HG03095 (cell line): ENCODE measurements around the gene DPH7.
"Not testable (repeated sequence)": the region's sequence is repeated elsewhere in the genome, so short reads cannot be mapped to it uniquely, and the experiment has no call there.

Experiments used
- ATAC-seq: cut with Tn5 transposase; IDR thresholded peaks from one replicate; pipeline ENCODE4 v1.9.1; 2021; ENCODE audit warnings: moderate library complexity; ENCODE audit not compliant: unreplicated experiment

Gene DPH7

DNA sequence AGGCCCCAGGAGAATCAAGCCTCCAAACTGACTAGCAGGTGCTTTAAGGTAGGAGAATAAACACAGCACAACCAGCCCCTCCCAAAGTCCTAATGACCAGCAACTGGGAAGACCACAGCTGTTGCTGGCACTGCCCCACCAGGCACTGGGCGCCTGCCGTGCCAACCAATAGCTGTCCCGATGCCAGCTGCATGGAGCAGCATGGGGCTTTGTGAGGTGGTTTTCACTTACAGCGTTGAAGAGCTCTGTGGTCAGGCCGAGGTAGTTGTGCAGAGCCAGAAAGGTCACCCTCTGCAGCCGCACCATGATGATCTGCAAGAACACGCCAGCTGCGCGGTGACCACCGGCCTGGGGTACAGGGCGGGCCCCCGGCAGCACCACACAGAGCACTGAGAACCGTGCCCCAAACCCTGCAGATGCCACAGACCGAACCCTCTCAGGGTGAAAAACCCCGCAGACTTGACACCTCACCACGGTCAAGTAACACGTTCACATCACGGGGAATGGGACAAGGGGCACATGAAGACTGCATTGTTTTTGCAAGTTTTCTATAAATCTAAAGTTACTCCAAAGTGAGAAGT lies 57.2 kb downstream of the DPH7 start:
- ATAC-seq = no peak

DNA sequence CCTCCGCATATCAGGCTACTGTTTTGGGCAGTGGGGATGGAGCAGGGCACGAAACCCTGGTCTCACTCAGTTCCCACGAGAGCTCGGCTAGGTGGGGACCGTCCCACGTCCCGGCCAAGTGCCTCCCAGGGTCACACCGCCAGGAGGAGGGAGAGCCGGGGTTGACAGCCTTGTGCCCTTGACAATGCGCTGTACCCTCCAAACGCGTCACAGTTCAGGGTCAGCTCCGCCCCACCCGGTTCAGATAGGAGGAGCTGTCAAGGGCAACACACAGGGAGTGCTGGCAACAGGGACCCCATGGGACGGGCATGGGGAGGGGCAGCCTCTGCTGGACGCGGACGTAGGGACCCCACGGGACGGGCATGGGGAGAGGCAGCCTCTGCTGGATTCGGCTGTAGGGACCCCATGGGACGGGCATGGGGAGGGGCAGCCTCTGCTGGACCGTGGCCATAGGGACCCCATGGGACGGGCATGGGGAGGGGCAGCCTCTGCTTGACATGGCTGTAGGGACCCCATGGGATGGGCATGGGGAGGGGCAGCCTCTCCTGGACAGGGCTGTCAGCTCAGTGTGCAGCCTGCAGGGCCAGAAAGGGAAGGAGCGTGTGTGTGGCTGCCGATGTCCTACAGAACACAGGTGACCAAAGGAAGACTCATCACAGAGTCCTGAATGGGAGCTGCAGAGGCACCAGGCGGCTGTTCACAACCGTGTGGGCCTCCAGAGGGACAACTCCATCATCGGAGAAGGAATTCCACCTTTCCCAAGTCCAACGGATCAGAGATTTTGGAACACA lies 57.9 kb downstream of the DPH7 start:
- no peak for ATAC-seq

DNA sequence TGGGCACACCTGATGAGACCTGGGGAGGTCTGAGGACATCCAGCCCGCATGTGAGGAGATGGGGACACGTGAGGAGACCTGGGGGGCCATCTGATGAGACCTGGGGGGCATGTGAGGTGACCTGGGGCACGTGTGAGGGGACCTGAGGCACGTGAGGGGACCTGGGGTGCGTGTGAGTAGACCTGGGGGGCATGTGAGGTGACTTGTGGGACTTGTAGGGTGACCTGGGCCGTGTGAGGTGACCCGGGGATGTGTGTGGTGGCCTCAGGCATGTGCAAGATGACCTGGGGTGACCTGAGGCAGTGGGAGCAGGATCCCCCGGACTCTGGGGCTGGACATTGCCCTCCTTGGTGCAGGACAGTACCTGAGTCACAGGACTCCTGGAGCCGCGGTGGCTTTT lies 59.2 kb downstream of the DPH7 start:
- ATAC-seq = no peak

DNA sequence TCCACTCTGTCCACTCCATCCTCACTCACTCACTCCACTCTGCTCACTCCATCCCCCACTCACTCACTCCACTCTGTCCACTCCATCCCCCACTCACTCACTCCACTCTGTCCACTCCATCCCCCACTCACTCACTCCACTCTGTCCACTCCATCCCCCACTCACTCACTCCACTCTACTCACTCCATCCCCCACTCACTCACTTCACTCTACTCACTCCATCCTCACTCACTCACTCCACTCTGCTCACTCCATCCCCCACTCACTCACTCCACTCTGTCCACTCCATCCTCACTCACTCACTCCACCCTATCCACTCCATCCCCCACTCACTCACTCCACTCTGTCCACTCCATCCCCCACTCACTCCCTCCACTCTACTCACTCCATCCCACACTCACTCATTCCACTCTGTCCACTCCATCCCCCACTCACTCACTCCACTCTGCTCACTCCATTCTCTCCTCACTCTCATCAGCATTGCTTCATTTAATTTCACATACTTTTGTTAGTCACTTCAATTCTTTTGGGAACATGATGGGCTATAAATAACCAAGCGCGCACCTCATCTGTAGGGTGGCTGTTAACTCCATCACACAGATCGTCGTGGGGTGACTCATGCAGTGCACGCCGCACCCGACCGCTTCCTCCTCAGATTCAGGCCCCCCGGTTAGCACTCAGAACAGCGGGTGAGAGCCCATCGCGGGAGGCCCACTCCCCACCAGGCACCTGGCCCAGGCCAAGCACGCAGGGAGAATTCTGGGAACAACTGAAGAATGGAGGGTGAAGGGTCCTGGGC lies 59.9 kb downstream of the DPH7 start:
- not testable (repeated sequence) for ATAC-seq

DNA sequence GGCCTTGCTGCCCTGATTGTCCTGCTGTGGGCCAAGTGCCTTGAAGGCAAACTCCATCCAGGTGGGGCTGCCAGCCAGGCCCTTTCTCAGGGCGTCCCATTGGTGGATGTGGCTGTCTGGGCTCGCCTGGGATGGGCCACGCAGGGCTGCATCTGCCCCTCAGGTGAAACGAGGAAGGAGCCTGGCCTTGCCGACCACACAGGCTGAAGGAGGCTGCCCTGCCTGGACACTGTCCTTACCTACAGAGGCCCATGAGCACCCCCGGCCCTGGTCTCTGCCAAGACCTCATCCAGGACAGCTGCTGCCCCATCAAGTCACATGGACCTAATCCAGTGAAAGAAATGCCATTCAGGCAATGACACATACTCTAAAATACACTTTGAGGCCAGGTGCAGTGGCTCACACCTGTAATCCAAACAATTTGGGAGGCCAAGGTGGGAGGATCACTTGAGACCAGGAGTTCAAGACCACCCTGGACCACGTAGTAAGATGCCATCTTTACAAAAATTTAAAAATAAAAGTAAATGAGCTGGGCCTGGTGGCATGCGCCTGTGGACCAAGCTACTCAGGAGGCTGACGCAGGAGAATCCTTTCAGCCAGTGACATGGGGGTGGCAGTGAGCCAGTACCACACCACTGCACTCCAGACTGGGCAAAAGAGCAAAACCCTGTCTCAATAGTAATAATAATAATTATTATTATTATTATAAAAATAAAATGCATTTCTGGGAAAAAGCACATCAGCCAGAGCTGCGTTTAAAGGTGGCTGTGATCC lies 62.4 kb downstream of the DPH7 start:
- ATAC-seq = no peak

DNA sequence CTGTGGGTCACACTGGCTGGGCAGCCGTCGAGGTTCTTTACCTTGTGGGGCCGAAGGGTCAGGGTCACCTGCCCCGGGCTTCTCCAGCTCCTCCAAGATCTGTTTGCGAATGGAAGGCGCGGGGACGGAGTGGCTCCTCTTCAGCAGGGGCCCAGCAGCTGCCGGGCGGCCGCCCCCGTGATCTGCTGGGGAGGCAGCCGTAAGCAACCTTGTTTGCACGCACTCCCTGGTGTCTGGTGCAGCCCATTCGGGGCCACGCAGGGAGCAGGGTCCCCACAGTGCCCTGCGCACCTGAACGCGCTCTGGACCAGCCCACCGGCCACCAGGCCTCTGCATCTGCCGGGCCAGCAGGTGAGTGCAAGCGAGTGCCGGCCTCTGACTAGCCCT lies 63.4 kb downstream of the DPH7 start:
- no peak for ATAC-seq

DNA sequence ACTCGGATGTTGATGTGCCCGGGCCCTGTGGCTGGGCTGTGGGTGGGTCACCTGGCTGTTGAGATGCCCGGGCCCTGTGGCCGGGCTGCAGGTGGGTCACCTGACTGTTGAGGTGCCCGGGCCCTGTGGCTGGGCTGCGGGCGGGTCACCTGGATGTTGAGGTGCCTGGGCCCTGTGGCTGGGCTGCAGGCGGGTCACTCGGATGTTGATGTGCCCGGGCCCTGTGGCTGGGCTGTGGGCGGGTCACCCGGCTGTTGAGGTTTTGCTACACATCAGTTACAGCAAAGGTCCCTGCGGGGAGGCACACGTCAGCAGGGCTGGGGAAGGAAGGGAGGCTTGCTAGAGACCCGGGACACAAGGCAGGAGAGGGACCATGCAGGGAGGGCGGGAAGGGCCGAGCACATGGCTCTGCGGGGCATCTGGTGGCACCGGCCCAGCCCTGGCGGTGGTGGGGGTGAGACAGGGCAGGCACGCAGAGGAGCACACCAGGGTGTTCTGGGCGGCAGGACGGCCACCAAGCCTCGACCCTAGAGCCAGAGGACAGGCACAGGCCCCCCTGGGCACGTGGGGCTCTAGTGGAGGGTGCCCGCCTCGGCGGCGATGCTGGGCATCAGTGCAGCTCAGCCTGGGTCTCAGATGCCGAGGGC lies 63.9 kb downstream of the DPH7 start:
- no peak for ATAC-seq

DNA sequence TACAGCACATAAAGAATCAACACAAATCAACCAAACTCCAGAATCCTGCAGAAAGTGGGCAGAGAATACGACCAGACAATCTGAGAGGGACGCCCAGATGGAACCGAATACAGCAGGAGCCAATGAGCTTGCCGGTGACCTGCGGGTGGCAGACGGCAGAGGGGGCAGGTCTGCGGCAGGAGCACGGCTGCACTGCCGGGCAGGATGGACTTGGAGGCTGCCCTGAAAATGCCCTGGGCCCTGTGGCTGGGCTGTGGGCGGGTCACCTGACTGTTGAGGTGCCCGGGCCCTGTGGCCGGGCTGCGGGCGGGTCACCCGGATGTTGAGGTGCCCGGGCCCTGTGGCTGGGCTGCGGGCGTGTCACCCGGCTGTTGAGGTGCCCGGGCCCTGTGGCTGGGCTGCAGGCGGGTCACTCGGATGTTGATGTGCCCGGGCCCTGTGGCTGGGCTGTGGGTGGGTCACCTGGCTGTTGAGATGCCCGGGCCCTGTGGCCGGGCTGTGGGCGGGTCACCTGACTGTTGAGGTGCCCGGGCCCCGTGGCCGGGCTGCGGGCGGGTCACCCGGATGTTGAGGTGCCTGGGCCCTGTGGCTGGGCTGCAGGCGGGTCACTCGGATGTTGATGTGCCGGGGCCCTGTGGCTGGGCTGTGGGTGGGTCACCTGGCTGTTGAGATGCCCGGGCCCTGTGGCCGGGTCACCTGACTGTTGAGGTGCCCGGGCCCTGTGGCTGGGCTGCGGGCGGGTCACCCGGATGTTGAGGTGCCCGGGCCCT lies 64.7 kb downstream of the DPH7 start:
- not testable (repeated sequence) for ATAC-seq

DNA sequence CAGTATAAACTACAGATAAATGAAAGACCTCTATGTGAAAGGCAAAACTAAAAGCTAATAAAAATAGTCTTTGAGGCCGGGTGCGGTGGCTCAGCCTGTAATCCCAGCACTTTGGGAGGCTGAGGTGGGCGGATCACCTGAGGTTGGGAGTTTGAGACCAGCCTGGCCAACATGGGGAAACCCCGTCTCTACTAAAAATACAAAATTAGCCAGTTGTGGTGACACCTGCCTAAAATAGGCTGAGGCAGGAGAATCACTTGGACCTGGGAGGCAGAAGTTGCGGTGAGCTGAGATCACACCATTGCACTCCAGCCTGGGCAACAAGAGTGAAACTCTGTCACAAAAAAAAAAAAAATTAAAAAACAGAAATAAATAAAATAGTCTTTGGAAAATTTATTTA lies 65.6 kb downstream of the DPH7 start:
- ATAC-seq = not testable (repeated sequence)

DNA sequence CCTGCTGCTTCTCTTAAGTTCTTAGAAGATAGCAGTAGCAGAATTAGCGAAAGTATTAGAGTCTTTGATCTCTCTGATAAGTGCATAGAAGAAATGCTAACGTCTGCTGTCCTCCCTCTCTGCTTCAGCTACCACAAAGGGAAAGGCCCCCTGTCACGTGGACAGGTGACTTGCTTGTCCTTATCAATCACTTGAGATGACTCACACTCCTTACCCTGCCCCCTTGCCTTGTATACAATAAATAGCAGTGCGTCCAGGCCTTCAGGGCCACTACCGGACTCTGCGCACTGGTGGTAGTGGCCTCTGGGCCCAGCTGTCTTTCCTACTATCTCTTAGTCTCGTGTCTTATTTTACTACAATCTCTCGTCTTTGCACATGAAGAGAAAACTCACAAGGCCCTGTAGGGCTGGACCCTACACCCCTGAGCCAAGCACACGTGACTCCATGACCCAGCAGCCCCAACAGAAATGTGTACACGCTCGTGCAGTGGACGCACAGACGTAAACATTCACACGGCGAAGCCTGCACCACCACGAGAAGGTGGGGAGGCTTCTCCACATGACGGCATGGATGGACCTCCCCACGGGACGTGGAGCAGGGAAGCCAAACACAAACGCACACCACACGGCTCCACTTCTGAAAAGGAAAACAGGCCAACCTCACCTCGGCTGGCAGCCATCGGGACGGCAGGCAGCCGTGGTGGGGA lies 66.8 kb downstream of the DPH7 start:
- no peak for ATAC-seq

DNA sequence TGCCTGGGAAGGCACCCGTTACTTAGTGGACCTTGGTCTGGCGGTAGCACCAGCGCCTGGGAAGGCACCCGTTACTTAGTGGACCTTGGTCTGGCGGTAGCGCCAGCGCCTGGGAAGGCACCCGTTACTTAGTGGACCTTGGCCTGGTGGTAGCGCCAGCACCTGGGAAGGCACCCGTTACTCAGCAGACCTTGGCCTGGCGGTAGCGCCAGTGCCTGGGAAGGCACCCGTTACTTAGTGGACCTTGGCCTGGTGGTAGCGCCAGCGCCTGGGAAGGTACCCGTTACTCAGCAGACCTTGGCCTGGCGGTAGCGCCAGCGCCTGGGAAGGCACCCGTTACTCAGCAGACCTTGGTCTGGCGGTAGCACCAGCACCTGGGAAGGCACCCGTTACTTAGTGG lies 67.6 kb downstream of the DPH7 start:
- not testable (repeated sequence) for ATAC-seq

DNA sequence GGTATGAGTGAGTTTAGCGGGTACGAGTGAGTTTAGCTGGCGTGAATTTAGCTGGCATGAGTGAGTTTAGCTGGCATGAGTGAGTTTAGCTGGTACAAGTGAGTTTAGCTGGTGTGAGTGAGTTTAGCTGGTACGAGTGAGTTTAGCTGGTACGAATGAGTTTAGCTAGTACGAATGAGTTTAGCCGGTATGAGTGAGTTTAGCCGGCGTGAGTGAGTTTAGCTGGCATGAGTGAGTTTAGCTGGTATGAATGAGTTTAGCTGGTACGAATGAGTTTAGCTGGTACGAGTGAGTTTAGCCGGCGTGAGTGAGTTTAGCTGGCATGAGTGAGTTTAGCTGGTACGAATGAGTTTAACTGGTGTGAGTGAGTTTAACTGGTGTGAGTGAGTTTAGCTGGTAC lies 69.5 kb downstream of the DPH7 start:
- no peak for ATAC-seq

DNA sequence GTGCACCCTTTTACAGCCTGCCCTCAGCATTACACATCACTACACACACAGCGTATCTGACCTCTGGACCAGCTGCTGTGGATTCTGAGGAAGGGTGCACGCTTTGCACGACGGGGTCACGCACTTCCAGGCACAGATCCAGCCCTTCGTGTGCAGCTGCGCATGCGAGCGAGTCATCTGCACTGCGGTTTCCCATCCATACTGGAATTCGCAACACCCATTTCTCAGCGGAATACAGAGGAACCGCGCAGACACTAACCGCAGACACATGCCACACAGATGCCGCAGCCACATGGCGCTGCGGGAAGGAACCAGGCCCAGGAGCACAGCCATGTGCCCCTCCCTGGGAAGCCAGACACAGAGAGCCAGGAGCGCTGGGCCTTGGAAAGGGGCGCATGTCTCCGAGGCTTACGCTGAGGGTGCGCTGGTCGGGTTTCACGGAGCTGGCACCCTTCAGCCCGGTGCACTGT lies 72.0 kb downstream of the DPH7 start:
- ATAC-seq = no peak

DNA sequence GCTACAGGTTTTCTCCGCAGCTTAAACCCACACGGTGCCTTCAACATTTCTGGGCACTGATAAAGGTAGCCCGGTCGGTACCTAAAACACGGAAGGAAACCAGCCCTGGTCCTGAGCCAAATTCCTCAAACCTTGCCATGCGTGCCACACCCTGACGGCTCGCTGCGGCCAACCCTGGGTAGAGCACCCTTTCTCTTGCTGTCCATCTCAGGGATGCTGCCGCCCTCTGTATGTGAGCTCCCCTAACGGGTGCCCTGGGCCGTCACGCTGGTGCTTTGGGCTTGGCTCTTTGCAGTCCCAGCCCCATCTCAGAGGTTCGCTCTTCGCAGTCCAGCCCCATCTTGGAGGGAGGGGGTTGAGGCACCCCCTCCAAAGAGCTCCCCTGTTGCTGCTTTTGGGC lies 72.5 kb downstream of the DPH7 start:
- ATAC-seq = no peak

DNA sequence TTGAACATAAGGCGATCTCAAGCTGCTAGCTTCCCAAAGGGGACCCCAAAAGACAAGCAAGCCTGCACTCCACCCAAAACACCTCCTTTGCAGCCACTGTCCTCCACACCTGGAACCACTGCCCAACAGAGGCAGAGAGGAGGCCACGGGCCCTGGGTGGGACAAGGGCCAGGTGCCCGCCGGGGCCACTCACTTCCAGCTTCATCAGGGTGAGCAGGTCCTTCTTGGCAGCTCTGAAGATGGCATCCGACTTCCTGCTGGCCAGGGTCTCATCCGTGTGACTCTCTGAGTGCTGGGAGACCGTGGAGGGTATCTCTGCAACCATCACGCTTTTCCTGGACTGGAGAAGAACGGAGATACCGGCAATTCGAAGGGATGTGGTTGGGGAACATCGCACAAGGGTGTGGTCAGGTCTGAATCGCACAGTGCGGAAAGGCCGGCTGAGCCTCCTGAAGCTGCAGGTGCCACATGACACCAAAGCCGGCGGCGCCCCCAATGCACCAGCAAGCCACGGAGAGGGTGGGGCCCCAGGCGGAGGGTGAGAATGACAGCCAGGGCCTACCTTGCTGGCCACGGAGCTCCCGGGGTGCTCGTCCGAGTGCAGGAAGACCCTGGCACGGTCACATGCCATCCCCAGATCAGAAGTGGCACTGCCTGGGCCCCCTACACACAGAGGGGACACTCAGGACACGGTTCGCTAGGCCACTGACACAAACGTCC lies 73.1 kb downstream of the DPH7 start:
- no peak for ATAC-seq
